ENCODE data around the gene PDE1C.

DNA sequence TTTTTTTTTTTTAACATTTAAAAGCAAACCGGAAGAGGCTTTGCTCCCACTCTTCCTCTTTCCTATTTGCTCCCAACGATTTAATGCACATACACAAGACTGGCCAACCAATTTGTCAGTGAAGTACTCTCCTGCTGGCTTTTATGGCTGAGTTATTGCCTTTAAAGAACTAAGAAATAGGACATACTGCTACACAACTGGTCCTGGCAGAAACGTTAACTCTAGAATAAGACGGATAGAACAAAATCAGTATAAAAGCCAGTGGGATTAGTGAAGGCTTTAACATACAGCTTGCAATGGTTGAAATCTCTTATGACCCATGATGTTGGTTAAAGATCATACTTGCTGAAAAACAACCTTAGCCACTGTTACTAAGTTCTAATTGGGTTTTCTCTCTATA, 47.2 kb downstream of the PDE1C start:
- TF ChIP-seq, protein P1, sequence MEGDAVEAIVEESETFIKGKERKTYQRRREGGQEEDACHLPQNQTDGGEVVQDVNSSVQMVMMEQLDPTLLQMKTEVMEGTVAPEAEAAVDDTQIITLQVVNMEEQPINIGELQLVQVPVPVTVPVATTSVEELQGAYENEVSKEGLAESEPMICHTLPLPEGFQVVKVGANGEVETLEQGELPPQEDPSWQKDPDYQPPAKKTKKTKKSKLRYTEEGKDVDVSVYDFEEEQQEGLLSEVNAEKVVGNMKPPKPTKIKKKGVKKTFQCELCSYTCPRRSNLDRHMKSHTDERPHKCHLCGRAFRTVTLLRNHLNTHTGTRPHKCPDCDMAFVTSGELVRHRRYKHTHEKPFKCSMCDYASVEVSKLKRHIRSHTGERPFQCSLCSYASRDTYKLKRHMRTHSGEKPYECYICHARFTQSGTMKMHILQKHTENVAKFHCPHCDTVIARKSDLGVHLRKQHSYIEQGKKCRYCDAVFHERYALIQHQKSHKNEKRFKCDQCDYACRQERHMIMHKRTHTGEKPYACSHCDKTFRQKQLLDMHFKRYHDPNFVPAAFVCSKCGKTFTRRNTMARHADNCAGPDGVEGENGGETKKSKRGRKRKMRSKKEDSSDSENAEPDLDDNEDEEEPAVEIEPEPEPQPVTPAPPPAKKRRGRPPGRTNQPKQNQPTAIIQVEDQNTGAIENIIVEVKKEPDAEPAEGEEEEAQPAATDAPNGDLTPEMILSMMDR (IDR thresholded peaks at IDR 0.05) = no peak
- TF ChIP-seq POLR2AphosphoS5 (IDR thresholded peaks at IDR 0.05) = no peak

All from stomach (tissue), 4 donors.